NCI-H128 (cell line): ENCODE data around the gene RABGAP1.

ENCODE experiments used
- DNase-seq: peaks from one replicate; lab custom pipeline; 2025; ENCODE audit not compliant: unreplicated experiment; lab: John Stamatoyannopoulos, UW

RABGAP1 gene

DNA sequence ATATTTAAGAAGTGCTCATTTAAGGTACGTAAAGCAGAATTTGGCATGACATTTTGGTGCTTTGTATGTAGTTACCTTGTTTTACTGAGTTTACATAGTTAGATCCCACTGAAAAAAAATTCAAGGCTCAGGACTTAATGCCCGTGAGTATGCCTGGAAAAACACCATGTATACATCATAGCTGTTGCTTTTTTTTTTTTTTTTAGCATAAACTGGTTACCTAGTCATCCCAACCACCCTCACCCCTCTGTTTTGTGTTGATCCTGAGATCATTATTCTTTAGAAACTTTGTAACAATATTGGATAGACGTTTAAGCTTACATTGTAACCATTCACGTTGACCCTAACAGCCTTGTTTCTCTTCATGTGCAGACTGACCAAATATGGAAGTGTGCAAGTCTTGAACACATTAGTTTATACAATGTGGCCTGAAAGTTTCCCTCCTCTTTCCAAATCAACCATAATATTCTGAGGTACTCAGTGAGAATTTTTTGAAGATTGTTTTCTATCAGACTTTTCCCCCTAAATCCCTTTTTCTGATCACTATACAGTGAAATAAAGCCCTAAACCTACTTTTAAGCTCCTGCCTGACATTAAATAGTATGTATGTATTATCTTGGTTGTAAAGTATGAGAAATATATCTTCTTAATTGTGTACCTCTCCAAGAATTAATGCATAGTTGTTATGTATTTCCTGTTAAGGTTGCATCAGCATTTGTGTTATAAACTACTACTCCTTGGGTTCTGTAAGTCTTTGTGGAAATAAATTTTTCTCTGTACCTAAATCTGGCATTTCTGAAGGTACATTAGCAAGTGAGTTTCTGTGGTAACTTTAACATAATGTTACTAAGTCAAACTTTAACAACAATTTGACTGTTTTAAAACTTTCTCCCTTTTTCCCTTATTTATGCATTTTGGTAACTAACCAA lies 4.4 kb downstream of the RABGAP1 start:
- DNase-seq: no peak

- no peak for DNase-seq
Observed at GRCh38 chr9:122946461-122947005, 5.7 kb downstream of the RABGAP1 start.

GRCh38 chr9:122948313-122948712 lies 7.5 kb downstream of the RABGAP1 start:
- no peak for DNase-seq

GRCh38 chr9:122949696-122950095 lies 8.9 kb downstream of the RABGAP1 start:
- no peak for DNase-seq

- no peak for DNase-seq
Observed at GRCh38 chr9:122950263-122950662, 9.4 kb downstream of the RABGAP1 start.

DNA sequence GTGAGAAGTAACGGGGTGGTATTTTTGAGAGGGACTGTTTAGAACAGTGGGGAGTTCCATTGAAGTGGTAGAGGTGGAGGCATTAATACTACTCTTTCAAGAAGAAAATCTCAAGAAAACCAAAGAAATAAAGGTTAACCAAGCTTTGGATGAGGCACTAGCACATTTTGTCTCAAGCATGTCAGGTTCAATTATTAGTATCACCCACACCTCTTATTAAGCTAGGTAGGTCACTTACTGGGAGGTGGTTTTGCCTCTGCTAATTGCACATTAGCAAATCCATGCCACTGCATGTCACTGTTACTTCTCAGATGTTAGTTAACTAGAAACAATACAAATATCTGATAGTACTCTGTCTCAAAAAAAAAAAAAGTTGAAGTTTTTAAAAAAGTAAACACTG lies 10.2 kb downstream of the RABGAP1 start:
- no peak for DNase-seq

GRCh38 chr9:122954253-122954691 lies 13.5 kb downstream of the RABGAP1 start:
- no peak for DNase-seq

- no peak for DNase-seq
Observed at GRCh38 chr9:122955961-122956360, 15.1 kb downstream of the RABGAP1 start.

- DNase-seq: no peak
Observed at GRCh38 chr9:122961139-122961538, 20.3 kb downstream of the RABGAP1 start.

DNA sequence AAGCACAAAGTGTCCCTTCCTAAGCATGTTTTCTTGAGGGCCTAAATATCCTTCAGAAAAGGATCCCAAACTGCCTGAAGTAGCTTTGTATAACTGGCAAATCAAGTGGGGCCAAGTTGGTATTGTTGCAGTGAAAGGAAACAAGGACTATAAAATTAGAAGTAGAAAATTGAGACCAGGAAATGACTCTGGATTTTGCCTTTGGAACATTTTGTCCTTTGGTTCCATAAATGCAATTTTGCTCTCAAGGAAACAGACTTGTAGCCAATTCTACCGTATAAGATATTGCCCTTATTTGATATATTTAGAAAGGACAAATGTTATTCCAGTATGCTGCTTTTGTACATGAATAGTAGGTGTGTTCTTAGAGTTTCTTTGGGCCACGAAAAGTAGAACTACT lies 34.4 kb downstream of the RABGAP1 start:
- no peak for DNase-seq

- no peak for DNase-seq
Observed at GRCh38 chr9:122978601-122979000, 37.8 kb downstream of the RABGAP1 start.

GRCh38 chr9:122986010-122986409 lies 45.2 kb downstream of the RABGAP1 start:
- no peak for DNase-seq

DNA sequence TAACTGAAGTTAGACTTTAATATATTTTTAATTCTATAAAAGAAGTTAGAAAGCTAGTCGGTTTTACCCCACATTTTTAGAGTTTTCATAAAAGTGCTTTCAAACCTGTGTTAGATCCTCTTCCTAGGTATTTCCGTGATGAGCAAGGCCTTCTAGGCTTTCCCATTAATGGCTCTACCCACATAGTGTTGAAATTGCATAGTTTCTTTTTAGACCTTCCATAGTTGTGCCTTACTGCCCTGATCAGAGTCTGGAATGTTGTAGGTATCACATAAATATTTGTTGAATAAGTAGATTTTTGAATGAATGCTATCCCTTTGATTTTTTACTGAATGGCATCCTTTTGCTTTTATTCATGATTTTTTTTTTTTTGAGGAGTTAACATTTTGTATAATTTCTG lies 47.3 kb downstream of the RABGAP1 start:
- no peak for DNase-seq

GRCh38 chr9:122988920-122989621 lies 48.3 kb downstream of the RABGAP1 start:
- DNase-seq: no peak

DNA sequence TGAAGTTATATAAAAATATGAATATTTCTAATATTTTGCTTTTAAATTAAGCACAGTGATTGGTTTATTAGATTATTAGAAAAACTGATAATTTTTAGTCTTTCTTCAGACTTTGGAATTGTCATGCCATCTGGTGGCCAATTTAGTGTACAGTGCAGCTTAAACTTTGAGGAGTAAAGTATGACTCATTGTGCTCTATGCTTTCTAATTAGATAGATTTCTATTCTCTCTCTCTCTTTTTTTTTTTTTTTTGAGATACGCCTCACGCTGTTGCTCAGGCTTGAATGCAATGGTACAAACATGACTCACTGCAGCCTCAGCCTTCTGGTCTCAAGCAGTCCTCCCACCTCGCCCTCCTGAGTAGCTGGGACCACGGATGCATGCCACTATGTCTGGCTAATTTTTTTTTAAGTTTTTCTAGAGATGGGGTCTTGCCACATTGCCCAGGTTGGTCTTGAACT lies 50.6 kb downstream of the RABGAP1 start:
- DNase-seq: peak; percentile 20

- DNase-seq: no peak
Observed at GRCh38 chr9:122996586-122996985, 55.8 kb downstream of the RABGAP1 start.

DNA sequence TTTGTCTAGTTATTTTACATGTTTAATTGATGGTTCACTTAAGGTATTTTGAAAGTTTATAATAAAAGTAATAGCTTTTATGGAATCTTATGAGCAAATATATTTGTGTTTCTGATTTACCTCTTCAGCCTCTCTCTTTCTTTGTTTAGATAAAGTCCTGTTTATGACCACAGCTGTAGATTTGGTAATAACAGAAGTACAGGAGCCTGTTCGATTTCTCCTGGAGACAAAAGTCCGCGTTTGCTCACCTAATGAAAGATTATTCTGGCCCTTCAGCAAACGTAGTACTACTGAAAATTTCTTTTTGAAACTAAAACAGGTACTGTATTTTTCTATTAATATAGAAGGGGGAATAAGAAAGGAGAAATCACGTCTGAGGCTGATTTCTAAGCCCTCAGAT lies 57.6 kb downstream of the RABGAP1 start:
- DNase-seq: no peak

GRCh38 chr9:123000371-123001068 lies 59.7 kb downstream of the RABGAP1 start:
- no peak for DNase-seq

DNA sequence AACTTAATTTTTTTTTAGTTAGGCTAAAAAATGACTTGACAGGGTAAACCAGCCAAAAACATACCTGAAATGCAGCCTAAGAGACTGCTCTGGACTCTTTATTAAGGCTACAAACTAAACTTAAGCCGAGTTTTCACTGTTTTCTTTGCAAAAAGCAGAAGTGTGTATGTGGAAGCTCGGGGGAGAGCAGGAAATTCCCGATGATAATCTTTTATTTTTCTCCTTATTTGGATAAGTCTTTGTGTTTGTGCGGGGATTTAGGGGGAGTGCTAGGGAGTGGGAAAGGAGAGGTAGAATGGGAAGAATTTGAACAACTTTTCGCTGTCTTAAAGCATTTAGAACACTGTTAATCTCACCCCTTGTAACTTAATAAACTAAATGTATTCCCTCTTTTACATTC lies 61.9 kb downstream of the RABGAP1 start:
- no peak for DNase-seq

DNA sequence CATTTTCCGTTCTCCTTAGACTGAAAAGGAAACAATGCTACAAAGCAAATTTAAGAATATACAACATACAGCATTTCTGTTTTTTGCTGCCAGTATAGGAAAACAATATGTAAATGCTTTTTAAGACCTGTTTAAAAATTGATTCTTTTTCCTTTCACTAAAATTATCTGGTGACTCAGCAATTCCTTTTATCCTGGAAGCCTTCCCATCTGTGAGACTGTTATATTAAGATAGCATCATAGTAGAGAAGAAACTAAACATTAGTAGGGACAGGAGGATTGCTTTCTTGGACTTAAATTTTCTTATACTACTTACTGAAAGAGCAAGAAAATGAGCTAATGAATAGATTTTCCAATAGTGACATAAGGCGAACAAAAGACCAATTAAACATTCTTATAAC lies 62.6 kb downstream of the RABGAP1 start:
- no peak for DNase-seq

DNA sequence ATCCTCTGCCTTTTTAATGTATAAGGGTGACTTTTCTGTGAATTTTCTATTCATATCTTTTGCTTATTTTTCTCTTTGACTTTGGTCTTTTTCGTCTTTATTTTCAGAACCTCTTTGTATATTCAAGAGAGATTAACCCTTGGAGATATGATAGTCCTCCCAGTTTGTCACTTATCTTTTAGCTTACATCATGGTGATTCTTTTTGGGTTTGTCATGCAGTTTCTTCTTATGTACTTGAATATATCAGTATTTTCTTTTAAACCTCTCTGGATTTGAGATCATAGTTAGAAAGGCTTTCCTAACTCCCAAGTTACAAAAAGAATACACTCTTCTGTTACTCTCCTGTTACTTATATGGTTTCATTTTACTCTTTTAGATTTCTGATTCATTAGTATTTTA lies 65.1 kb downstream of the RABGAP1 start:
- DNase-seq: no peak
